Effector memory CD4-positive, alpha-beta T cell (primary cell): ENCODE results near the gene AKAP13.

Experiments
- DNase-seq, 3 donors: peaks; one replicate each; pipeline ENCODE4 v3.0.0-alpha.2; 2020
- H3K27ac ChIP-seq: 2 replicates; pipeline ENCODE4 v1.7.0; 2013; ENCODE audit warnings: mild to moderate bottlenecking, low read length, moderate library complexity; ENCODE audit not compliant: insufficient read depth, poor library complexity, severe bottlenecking
- H3K27me3 ChIP-seq: replicated peaks from 2 replicates; pipeline ENCODE4 v1.7.0; 2013; ENCODE audit warnings: mild to moderate bottlenecking, low read length; ENCODE audit not compliant: insufficient read depth, control insufficient read depth, poor library complexity, severe bottlenecking
- H3K36me3 ChIP-seq: 2 replicates; pipeline ENCODE4 v1.7.0; 2013; ENCODE audit warnings: mild to moderate bottlenecking, low read length, moderate library complexity; ENCODE audit not compliant: control insufficient read depth, insufficient read depth
- H3K4me1 ChIP-seq: 2 replicates; pipeline ENCODE4 v1.7.0; 2013; ENCODE audit warnings: low read length, mild to moderate bottlenecking; ENCODE audit not compliant: control insufficient read depth, insufficient read depth, poor library complexity, severe bottlenecking
- H3K4me3 ChIP-seq: 2 replicates; pipeline ENCODE4 v1.7.0; 2013; ENCODE audit warnings: low read length, low read depth, mild to moderate bottlenecking; ENCODE audit not compliant: insufficient read depth, poor library complexity, severe bottlenecking
- H3K9me3 ChIP-seq: 2 replicates; pipeline ENCODE4 v1.7.0; 2013; ENCODE audit warnings: mild to moderate bottlenecking, low read length, moderate library complexity; ENCODE audit not compliant: control insufficient read depth

AKAP13 gene

DNA sequence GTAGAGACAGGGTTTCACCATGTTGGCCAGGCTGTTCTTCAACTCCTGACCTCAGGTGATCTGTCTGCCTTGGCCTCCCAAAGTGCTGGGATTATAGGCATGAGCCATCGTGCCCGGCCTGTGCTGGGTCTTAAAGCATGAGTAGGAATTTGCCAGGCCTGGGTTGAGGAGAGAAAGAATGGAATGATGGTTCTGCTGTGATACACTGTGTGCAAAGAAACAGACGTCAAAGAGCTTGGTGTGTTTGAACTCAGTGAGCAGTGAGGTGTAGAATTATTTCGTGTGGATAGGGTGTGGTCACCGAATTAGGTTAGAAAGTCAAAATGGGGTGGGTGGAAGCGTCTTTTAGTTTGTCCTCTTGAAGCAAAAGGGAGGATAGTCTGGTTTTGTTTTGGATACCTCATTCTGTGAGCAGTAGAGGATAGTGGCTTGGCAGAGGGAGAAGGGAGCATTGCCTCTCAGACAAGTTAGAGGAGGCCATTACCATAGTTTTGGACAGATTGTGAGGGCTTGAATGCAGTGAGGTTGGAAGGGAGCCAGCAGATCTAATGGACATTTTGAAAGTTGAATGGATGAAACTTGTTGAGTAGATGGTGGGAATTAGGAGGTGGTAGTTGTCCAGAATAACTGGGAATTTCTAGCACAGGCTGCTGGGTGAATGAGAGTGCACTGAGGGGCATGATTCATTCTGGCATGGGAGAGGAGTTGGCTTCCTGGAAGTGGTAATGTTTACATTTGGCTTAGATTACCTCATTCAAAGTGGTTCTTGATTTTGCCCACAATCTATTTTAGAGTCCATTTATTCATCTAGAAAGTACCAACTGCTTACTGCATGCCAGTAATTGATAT lies 27.2 kb downstream of the AKAP13 start:
- Histone ChIP-seq H3K4me3 (no peak overlapping the region), H3K27ac (no peak overlapping the region), H3K36me3 (no peaks in the 10 kb centered on the region), H3K4me1 (peaks cover 10% of the 10 kb centered on the region), H3K9me3 (no peaks in the 10 kb centered on the region), H3K27me3 (no peaks in the 10 kb centered on the region)
- DNase-seq: peak in 2 of 3 donors; percentile 7 to 10

- Histone ChIP-seq H3K36me3 (no peaks in the 10 kb centered on the region), H3K27me3 (no peaks in the 10 kb centered on the region), H3K9me3 (no peaks in the 10 kb centered on the region), H3K27ac (no peak overlapping the region), H3K4me3 (no peak overlapping the region), H3K4me1 (peaks cover 16% of the 10 kb centered on the region)
- no peak for DNase-seq
These were observed 27.9 kb downstream of the AKAP13 start for GRCh38 chr15:85408270-85408746.

- H3K27me3 ChIP-seq: no peaks in the 10 kb centered on the region
- H3K4me3 ChIP-seq: no peak overlapping the region
- H3K36me3 ChIP-seq: no peaks in the 10 kb centered on the region
- no peak for DNase-seq
- H3K9me3 ChIP-seq: no peaks in the 10 kb centered on the region
- peaks cover 21% of the 10 kb centered on the region for H3K4me1 ChIP-seq
- no peak overlapping the region for H3K27ac ChIP-seq
These were observed 31.7 kb downstream of the AKAP13 start for GRCh38 chr15:85412066-85412465.

GRCh38 chr15:85412956-85413854 lies 32.8 kb downstream of the AKAP13 start:
- Histone ChIP-seq H3K9me3 (no peaks in the 10 kb centered on the region), H3K27me3 (no peaks in the 10 kb centered on the region), H3K27ac (peak overlapping the region; percentile 29), H3K4me3 (no peak overlapping the region), H3K4me1 (peaks cover 10% of the 10 kb centered on the region), H3K36me3 (no peaks in the 10 kb centered on the region)
- peak; percentile 46 to 64 (median 56) for DNase-seq

DNA sequence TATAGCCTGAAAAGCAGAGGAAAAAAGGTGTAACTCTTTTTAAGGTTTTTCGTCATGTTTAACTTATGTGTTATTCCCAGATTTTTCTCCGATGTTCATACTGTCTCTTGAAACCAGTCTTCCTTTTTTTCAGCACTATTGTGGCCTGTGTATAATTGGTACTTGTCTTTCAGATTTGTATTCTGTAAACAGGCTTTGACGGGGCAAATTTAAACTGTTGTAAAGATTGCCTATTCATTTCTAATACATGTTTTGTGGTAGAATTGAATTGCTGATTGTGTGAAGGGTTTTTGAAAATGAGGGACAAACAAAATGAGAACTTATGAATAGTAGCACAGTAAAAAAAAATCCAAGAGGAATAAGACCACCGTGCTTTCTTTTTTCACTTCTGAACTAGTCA lies 33.6 kb downstream of the AKAP13 start:
- H3K27ac ChIP-seq: peak overlapping the region; percentile 29
- H3K9me3 ChIP-seq: no peaks in the 10 kb centered on the region
- DNase-seq: no peak
- H3K27me3 ChIP-seq: no peaks in the 10 kb centered on the region
- H3K36me3 ChIP-seq: no peaks in the 10 kb centered on the region
- peaks cover 10% of the 10 kb centered on the region for H3K4me1 ChIP-seq
- H3K4me3 ChIP-seq: no peak overlapping the region

GRCh38 chr15:85414495-85414894 lies 34.1 kb downstream of the AKAP13 start:
- no peaks in the 10 kb centered on the region for H3K9me3 ChIP-seq
- peaks cover 10% of the 10 kb centered on the region for H3K4me1 ChIP-seq
- no peak overlapping the region for H3K4me3 ChIP-seq
- peak overlapping the region; percentile 29 for H3K27ac ChIP-seq
- DNase-seq: no peak
- H3K36me3 ChIP-seq: no peaks in the 10 kb centered on the region
- no peaks in the 10 kb centered on the region for H3K27me3 ChIP-seq

- H3K4me3 ChIP-seq: no peak overlapping the region
- H3K9me3 ChIP-seq: no peaks in the 10 kb centered on the region
- DNase-seq: no peak
- no peaks in the 10 kb centered on the region for H3K36me3 ChIP-seq
- no peaks in the 10 kb centered on the region for H3K27me3 ChIP-seq
- no peak overlapping the region for H3K27ac ChIP-seq
- peaks cover 10% of the 10 kb centered on the region for H3K4me1 ChIP-seq
These were observed 34.6 kb downstream of the AKAP13 start for GRCh38 chr15:85414991-85415390.

GRCh38 chr15:85415783-85416182 lies 35.4 kb downstream of the AKAP13 start:
- Histone ChIP-seq H3K27ac (no peak overlapping the region), H3K27me3 (no peaks in the 10 kb centered on the region), H3K4me3 (no peak overlapping the region), H3K4me1 (peaks cover 12% of the 10 kb centered on the region), H3K9me3 (no peaks in the 10 kb centered on the region), H3K36me3 (no peaks in the 10 kb centered on the region)
- DNase-seq: no peak

GRCh38 chr15:85417276-85417675 lies 36.9 kb downstream of the AKAP13 start:
- no peaks in the 10 kb centered on the region for H3K27me3 ChIP-seq
- no peak overlapping the region for H3K27ac ChIP-seq
- H3K4me1 ChIP-seq: peaks cover 23% of the 10 kb centered on the region
- no peak overlapping the region for H3K4me3 ChIP-seq
- DNase-seq: no peak
- H3K36me3 ChIP-seq: no peaks in the 10 kb centered on the region
- H3K9me3 ChIP-seq: no peaks in the 10 kb centered on the region

GRCh38 chr15:85419161-85419560 lies 38.8 kb downstream of the AKAP13 start:
- peaks cover 16% of the 10 kb centered on the region for H3K4me1 ChIP-seq
- no peaks in the 10 kb centered on the region for H3K27me3 ChIP-seq
- DNase-seq: no peak
- H3K36me3 ChIP-seq: no peaks in the 10 kb centered on the region
- H3K27ac ChIP-seq: no peak overlapping the region
- H3K9me3 ChIP-seq: no peaks in the 10 kb centered on the region
- no peak overlapping the region for H3K4me3 ChIP-seq
